ENCODE results near the gene EFTUD2. TPM values are rescaled to one million over a fixed set of nuclear protein-coding genes. Genes with fewer than 3 reads are reported as not detected.

Gene EFTUD2
- total and polyA plus RNA-seq, 2 of the 8 experiments (the other 6 are each of a cell fraction or from before 2014, with no cell fraction given), result 118 to 195 TPM

DNA sequence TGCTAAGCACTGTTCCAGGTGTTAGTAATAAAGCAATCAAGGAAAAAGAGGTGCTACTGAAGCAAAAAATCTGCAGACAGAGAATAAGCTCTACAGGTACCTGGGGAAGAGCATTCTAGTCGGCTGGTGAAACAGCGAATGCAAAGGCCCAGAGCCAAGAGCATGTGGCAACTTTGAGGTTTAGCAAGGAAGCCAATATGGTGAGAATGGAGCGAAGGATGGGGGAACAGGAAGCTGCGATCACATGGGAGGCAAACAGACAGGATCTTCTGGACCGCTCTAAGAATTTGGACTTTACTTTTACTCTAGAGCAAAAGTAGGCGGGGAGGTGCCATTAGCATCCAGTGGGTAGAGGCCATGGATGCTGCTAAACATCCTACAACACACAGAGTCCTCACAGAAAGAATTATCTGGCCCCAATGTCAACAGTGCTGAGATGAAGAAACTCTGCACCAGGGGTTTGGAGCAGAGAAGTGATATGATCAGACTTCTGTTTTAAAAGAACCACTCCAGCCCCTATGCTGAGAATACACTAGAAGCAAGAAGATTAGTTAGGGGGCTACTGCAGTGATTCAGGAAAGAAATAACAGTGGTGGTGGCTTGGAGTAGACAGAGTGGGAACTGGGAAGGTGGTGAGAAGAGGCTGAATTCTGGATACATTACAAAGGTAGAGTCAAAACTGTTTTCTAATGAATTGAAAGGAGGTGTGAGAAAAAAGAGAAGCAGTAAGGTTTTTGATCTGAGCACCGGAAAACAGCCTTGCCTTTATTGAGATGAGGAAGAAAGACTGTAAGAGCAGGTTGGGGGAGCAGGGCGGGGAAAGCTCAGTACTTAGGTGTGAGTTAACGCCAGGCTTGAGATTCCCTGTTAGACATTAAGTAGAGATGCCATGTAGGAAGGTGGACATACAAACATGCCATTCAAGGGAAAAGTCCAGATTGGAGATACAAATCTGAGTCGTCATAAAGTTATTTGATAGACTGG, 11.0 kb downstream of the EFTUD2 start (continued):
- TF ChIP-seq, protein P1, sequence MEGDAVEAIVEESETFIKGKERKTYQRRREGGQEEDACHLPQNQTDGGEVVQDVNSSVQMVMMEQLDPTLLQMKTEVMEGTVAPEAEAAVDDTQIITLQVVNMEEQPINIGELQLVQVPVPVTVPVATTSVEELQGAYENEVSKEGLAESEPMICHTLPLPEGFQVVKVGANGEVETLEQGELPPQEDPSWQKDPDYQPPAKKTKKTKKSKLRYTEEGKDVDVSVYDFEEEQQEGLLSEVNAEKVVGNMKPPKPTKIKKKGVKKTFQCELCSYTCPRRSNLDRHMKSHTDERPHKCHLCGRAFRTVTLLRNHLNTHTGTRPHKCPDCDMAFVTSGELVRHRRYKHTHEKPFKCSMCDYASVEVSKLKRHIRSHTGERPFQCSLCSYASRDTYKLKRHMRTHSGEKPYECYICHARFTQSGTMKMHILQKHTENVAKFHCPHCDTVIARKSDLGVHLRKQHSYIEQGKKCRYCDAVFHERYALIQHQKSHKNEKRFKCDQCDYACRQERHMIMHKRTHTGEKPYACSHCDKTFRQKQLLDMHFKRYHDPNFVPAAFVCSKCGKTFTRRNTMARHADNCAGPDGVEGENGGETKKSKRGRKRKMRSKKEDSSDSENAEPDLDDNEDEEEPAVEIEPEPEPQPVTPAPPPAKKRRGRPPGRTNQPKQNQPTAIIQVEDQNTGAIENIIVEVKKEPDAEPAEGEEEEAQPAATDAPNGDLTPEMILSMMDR (IDR thresholded peaks at IDR 0.05; ENCODE audit: control extremely low read depth in 1 of 3, insufficient read depth in 1 of 3, low read depth in 1 of 3, low read length in 3 of 3), result no peak
- TF ChIP-seq TAF7 (optimal IDR thresholded peaks at IDR 0.05; ENCODE audit: borderline replicate concordance, low read depth, low read length) (no peak), TEAD4 (IDR thresholded peaks at IDR 0.05; ENCODE audit: low read depth, low read length) (no peak), BACH1 (IDR thresholded peaks at IDR 0.05; ENCODE audit: low read length) (no peak), TAF1 (IDR thresholded peaks at IDR 0.05; ENCODE audit: low read depth, low read length) (no peak), ASH2L (IDR thresholded peaks at IDR 0.05; ENCODE audit: low read length) (no peak), NANOG (IDR thresholded peaks at IDR 0.05; ENCODE audit: insufficient read depth, low read depth, low read length, poor library complexity, severe bottlenecking) (no peak), SUZ12 (IDR thresholded peaks at IDR 0.05; ENCODE audit: low read length) (no peak)
